HG03565 (cell line): Measurements from ENCODE around the gene EFNA4.
"Not testable (repeated sequence)": the region's sequence is repeated elsewhere in the genome, so short reads cannot be mapped to it uniquely, and the experiment has no call there.

ENCODE experiments used
- ATAC-seq: cut with Tn5 transposase; IDR thresholded peaks from one replicate; pipeline ENCODE4 v1.9.1; 2021; ENCODE audit warnings: mild to moderate bottlenecking, moderate library complexity; ENCODE audit not compliant: unreplicated experiment

Gene EFNA4

GRCh38 chr1:155116113-155116764 lies 52.7 kb downstream of the EFNA4 start:
- no peak for ATAC-seq

- no peak for ATAC-seq
Observed at GRCh38 chr1:155117610-155118009, 54.1 kb downstream of the EFNA4 start.

- ATAC-seq: not testable (repeated sequence)
Observed at GRCh38 chr1:155118090-155118489, 54.5 kb downstream of the EFNA4 start.
